ENCODE measurements around the gene ADH7.

GRCh38 chr4:99437723-99438404 is 2.7 kb upstream of the ADH7 start:
- TF ChIP-seq CTCF (IDR thresholded peaks at IDR 0.05) = no peak
- TF ChIP-seq POLR2AphosphoS5 (IDR thresholded peaks at IDR 0.05) = no peak
- no peak for TF ChIP-seq POLR2A (IDR thresholded peaks at IDR 0.05)

All from gastroesophageal sphincter (tissue), 3 donors.